D341Med (cell line): Measurements from ENCODE around the gene REEP2.
"Not testable (repeated sequence)": the region's sequence is repeated elsewhere in the genome, so short reads cannot be mapped to it uniquely, and the experiment has no call there.

ENCODE experiments used
- DNase-seq: peaks from one replicate; pipeline ENCODE4 v3.0.0; 2012; ENCODE audit warnings: low spot score

The REEP2 gene, protein sequence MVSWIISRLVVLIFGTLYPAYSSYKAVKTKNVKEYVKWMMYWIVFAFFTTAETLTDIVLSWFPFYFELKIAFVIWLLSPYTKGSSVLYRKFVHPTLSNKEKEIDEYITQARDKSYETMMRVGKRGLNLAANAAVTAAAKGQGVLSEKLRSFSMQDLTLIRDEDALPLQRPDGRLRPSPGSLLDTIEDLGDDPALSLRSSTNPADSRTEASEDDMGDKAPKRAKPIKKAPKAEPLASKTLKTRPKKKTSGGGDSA

DNA sequence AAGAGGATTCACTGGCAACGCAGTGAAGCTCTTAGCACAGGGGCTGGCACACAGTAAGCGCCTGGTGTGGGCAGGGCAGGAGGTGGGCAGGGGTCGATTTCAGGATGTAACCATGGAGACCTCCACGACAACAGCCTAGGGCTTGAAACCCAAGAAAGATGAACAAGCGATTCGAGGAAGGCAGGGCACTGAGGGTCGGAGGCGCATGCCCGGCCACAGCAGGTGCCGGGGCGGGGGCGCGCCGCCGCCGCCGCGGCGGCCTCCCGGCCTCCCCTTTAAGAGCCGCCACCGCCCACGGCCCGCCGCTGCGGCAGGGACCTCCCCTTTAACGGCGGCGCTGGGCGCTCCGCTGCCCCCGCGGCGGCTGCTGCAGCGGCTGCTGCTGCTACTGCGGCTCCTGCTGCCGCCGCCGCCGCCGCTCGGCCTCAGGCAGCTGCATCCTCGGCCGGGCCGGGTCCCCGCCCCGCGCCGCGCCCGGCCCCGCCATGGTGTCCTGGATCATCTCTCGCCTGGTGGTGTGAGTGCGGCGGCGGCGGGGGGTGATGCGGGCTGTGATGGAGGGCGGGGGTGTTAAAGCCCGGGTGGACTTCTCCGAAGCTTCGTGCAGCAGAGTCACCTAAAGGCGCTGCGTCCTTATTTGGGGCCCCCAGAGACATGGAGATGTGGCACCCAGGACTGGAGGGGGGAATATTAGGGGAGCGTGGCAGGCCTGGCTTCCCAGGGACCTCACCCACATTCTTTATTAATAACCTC, at the start of gene REEP2:
REEP2 (plus strand) TSS at position 334 of the 753 bp plus-strand sequence; CDS start at position 486, 152 bp downstream.
- peak; percentile 92 for DNase-seq

DNA sequence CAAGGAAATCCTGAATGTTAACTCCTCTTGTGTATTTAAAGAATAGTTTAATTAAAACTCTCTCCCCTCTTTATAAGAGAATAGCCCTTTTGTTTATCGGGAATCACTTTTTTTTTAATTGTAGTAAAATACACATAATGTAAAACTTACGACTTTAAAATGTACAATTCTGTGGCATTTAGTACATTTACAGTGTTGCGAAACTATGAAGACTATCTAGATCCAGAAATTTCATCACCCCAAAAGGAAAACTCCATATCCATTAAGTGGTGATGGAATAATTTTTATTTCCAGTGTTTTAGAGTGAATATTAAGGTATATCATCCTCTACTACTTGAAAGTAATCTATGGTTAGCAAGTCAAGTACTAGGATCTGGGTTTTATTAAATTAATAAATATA, 49.5 kb upstream of the REEP2 start:
- no peak for DNase-seq

DNA sequence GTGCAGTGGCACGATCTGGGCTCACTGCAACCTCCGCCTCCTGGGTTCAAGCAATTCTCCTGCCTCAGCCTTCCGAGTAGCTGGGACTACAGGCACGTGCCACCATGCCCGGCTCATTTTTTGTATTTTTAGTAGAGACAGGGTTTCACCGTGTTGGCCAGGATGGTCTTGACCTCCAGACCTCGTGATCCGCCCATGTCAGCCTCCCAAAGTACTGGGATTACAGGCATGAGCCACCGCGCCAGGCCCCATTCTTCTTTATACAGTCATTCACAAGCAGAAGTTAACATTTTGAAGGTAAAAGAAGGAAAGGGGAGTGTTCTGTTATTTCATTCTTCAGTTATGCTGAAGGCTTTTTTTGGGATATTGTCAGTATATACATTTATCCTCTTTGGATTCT, 48.9 kb upstream of the REEP2 start:
- not testable (repeated sequence) for DNase-seq

DNA sequence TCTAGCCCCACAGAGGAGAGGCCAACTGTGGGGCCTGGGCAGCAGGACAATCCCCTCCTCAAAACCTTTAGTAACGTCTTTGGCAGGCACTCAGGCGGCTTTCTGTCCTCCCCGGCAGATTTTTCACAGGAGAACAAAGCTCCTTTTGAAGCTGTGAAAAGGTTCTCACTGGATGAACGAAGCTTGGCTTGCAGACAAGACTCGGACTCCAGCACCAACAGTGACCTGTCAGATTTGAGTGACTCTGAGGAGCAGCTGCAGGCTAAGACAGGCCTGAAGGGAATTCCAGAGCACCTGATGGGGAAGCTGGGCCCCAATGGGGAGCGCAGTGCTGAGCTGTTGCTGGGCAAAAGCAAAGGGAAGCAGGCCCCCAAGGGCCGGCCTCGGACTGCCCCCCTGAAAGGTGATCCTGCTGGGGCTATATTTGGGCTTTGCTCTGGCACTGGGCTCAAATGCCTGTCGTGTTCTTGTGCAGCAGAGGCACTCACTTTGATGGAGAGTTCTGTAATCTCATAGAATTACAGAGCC, 46.9 kb upstream of the REEP2 start:
- no peak for DNase-seq

DNA sequence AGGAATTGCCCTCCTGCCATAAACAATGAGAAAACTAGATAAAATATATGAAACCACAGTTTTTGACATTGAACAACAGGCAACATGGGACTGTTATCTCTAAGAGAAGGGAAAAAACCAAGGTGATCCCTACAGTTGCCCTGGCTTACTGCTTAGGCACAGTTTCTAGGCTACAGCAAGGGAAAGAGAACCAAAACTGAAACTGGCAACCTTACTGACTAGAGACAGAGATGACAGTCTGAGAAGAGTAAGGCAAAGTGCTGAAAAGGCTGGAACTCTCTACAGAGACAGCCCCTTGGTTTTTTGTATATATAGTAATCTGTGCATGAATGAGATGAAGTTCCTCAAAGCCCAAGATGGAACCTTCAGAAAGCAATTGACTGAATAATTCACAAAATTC, 36.2 kb upstream of the REEP2 start:
- no peak for DNase-seq

DNA sequence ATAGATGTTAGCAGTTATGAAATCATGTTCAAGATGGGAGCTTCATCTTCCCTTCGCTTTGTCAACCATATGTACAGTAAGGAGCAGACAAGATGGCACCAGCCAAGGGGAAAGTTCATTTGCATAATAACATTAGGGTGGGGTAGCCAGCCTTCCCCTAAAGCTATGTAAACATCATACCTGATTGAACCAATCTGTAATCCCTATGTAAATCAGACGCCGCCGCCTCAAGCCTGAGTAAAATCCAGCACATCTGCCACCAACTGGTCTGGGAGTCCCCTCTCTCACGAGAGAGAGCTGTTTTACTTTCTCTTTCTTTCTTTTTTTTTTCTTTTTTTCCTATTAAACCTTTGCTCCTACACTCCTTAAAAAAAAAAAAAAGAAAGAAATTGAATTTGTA, 30.8 kb upstream of the REEP2 start:
- DNase-seq = peak; percentile 75

DNA sequence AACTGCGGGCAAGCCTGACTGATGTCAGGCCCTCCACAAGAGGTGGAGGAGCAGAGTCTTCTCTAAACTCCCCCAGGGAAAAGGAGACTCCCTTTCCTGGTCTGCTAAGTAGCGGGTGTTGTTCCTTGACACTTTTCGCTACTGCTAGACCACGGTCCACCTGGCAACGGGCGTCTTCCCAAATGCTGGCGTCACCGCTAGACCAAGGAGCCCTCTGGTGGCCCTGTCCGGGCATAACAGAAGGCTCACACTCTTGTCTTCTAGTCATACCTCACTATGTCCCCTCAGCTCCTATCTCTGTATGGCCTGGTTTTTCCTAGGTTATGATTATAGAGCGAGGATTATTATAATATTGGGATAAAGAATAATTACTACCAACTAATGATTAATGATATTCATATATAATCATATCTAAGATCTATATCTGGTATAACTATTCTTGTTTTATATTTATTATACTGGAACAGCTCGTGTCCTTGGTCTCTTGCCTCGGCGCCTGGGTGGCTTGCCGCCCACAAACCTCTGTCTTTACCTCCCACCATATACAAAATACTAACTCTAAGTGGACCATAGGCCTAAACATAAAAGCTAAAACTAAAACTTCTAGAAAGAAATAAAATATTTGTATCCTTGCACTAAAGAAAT, 27.7 kb upstream of the REEP2 start:
- DNase-seq = not testable (repeated sequence)

DNA sequence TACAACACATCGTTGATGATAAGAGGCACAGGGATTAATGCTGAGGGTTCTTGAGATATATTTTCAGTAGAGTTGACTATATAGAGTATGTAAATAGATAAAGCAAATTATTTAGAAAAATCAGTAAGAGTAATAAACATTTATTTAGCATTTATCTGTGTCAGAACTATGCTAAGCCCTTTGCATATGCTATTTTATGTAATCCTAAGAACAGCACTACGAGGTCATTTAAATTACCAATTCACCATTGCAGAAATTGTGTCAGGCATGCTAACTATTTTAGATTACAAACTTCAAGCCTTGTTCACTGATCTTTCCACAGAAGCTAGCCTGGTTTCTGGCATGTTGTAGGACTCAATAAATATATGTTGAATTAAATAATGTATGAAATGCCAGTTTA, 20.4 kb upstream of the REEP2 start:
- DNase-seq = no peak

DNA sequence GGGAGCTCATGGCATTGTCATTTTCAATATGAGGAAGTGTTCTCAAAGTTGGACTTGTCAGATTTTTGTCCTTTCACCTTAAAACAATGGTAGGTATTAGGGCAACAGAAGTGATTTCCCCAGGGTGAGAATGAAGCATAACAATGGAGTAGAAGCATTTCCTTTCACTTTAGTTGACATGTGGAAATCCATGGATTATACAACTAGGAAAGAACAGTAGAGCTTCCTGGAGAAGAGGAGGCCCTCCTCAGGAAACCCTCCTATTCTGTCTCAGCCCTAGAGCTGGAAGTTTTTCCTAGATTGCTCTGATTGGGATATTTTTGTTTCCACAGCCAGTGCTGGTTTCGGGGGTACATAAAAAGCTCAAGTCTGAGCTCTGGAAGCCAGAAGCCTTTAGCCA, 13.8 kb upstream of the REEP2 start:
- no peak for DNase-seq

DNA sequence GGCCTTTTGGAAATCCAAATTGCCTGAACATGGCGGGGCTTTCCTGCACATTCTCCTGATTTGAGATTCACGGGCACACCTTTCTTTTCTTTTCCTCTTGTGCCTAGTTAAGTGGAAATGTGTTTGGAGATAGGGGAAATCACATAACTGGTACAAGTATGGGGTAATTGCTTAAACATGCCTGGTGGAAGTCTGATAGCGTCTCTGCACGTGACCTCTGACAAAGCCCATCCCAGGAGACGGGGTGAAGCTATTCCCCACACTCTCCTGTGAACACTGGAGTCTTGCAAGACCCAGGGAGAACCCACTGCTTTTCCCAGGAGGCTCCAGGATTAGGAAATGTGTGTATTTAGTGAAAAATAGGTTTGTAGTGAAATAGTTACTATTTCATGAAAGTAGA, 2.9 kb upstream of the REEP2 start:
- no peak for DNase-seq

DNA sequence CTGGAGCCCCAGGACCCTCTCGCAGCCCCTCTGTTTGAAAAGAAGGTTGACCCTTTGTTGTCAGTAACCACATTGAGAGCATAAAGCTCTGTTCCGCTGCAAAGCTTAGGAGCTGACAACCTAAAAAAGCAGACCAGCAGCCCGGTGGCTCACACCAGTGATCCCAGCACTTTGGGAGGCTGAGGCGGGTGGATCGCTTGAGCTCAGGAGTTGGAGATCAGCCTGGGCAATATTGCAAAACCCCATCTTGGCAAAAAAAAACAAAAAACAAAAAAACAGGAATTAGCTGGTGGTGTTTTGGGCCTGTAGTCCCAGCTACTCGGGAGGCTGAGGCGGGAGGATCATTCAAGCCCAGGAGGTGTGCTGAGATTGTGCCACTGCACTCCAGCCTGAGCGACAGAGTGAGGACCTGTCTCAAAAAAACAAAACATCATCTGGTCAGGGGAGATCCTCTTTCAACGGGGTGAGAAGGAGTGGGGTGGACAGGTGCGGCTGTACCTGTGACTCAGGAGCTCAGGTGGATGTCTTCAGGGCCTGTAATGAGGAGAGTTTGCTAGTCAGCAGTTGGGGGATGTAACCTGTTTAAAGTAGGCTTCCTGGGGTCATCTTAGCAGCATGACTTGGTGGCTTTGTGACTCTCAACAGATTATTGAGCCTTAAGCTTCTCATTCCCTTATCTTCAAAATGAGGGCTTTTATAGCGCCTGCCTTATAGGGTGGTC, 694 bp upstream of the REEP2 start:
- no peak for DNase-seq

DNA sequence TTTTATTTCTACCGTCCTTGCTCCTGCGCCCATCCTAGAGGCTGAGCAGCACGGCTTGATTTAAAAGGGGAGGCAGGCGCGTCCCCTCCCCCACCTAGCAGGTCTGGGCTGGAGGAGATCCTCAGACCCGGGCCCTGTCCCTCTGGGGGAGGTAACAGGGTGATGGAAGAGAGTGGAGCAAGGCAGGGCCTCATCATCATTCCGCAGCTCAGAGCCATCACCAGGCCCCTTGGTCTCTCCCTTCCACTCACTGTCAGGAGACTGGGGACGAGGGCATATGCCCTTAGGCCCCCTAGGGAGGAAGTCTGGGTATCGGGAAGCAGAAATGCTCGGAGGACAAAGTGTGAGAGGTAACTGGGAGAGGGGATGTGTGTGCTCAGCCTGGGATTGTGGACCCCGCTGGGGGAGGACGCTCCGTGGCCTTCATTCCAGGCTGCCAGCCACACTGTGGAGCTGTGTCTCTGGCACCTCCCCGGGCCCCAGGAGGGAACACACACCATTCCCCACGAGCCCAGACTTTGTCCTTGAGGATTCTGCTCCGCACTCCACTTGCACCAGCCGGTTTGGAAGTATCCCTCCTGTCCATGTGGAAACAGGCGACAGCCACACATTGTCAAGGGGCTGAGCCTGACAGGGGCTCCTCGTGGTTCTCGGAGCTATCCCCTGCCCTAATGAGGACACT, 761 bp downstream of the REEP2 start:
- peak; percentile 52 for DNase-seq

DNA sequence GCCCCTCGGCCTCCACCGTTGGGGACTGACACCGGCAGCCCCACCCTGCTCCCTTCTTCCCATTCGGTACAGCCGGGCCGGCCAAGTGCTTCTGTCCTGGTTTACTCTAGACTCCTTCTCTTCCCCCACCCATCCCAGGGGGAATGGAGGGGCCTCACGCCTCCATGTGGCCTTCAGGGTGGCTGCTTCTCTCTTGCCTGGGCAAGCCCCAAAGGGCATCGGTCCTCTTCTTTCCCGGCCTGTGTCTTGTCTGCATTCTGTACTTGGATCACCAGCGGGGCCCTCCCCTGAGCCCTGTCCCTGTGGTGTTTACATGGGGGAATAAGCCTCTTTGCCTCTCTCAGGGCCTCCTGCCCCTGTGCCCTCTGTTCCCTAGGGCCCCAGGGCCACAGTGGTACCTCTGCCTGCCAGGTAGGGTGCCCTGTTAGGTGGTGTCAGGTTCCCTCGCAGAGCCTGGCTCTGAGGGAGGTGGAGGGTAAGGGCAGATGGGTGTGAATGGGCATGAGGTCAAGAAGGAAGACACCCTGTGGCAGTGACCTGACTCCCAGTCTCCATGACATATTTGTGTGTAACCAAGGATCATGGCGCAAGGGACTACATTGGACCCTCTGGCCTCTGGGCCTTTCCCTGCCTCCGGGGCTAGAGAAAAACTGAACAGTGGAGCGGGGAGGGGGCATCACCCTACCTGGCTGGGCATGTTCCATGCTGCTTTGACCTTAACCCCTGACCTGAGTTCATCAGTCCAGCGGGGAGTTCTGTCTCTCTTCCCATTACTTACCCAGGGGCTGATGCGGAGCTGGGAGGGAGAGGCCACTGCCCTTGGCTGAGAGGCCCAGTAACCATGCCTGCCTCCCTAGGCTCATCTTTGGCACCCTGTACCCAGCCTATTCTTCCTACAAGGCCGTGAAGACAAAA, 1.6 kb downstream of the REEP2 start:
- no peak for DNase-seq

DNA sequence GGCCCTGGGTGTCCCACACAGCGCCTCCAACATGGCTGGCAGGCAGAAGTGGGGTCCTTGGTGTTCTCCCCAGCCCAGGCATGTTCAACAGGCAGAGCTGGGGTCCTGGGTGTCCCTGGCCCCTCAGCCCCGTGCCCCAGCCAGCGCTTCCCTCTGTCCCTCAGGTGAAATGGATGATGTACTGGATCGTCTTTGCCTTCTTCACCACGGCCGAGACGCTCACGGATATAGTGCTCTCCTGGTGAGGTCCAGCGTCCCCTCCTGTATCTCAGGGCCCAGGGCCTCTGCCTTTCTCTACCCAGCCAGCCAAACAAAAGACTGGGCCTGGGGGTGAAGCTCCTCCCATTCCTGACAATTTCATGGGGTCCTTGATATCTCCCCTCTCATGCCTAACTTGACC, 2.4 kb downstream of the REEP2 start:
- DNase-seq = no peak

DNA sequence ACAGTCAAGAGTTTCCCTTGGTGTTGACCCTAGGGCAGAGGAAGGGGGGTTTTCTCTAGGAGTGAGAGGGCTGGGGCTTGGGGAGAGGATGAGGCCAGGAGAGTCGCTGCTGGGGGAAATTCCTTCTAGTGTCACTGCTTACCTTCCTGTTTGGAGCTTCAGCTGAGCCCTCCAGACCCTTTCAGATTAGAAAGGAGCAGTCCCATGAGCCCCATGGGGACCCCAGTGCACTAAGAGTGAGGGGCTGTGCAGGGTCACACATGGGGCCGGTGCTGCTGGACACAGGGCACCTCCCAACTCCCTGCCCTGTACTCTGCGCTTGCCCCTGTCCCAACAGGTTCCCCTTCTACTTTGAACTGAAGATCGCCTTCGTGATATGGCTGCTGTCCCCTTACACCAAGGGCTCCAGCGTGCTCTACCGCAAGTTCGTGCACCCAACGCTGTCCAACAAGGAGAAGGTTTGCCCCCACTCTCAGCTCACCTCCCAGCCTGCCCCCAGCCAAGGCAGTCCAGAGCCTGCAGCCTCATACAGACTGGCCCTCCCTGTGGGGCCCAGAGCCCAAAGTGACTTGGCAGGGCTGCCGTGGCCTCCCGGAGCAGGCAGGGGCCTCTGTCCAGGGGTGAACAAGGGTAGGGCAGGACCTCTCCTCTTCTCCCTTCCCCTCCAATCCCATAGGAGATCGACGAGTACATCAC, 5.4 kb downstream of the REEP2 start:
- no peak for DNase-seq

DNA sequence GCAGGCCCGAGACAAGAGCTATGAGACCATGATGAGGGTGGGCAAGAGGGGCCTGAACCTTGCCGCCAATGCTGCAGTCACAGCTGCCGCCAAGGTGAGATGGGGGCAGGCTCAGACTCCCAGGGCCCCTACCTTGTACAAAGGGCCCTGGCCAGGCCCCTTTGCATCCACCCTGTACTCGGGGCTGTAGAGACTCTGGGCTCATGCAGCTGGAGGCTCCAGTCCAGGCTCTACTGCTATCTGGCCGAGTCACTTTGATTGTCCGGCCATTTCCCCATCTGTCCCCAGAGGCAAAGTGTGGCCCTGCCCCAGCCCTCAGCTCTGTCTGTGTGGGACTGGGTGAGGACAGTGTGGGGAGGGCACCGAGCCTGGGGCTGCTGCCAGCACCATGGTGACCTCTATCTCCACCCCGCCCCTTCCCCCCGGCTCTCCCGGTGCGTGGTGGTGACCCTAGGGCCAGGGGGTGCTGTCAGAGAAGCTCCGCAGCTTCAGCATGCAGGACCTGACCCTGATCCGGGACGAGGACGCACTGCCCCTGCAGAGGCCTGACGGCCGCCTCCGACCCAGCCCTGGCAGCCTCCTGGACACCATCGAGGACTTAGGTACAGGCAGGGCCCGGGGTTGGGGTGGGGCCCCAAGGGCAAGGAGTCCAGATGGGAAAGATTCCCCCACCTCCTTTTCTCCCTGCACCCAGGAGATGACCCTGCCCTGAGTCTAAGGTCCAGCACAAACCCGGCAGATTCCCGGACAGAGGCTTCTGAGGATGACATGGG, 6.1 kb downstream of the REEP2 start:
- DNase-seq = no peak

DNA sequence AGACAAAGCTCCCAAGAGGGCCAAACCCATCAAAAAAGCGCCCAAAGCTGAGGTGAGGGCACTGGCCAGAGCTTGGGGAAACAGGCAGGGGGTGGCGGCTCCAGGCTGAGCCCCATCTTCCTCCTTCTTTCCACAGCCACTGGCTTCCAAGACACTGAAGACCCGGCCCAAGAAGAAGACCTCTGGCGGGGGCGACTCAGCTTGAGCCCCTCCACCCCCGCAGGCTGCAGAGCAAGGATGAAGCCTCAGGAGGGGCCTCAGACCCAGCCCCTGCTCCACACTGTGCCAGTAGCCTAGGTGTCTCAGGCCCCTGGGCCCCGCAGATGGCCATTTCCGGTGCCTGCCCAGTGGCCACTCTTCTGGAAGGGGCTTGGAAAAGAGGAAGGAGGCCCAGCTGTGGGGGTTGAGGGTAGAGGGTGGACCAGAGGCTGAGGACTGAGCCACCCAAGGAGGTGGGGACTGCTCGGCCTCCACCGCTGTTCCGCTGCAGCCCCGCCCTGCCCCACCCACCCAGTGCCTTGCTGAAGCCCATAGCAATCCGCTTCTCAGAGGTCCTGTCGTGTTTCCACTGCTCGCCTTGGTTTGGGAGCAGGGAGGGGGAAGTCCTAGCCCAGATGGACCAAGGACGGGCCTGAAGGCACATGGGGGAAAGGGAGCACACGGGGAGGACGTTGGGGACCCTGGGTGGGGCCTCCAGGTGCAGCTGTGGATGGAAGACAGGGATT, 6.9 kb downstream of the REEP2 start:
- no peak for DNase-seq

DNA sequence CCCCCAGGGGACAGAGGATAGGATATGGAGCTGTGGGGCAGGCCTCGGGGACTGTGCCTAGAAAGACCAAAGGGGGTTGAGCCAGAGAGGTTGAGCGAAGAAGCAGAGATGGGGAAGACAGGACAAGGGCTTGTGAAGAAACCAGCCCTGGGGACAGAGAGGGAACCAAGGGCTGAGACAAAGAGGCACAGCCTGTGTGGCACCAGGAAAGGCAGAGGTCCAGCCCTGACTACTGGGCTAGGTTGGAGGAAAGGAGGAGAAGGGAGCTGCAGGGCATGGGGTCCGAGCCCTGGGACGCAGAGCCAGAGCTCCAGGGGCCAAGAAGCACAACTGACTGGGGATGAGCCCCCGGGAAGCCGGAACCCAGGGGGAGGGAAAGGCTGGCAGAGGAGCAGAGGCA, 9.2 kb downstream of the REEP2 start:
- no peak for DNase-seq
